Bronchial epithelial cell (primary cell): Measurements from ENCODE around the gene IGIP. TPM values are rescaled to one million over a fixed set of nuclear protein-coding genes. Genes with fewer than 3 reads are reported as not detected.

Experiments
- DNase-seq: peaks from one replicate; pipeline ENCODE4 v3.0.0-alpha.2; 2010; ENCODE audit warnings: low read depth
- FAIRE-seq: peaks from 2 replicates; lab custom pipeline; 2011; peaks lifted over from hg19 to GRCh38; lab: Jason Lieb, UNC
- H3K27me3 ChIP-seq: 2 replicates; pipeline ENCODE4 v1.5.1; 2011; ENCODE audit warnings: low read length; ENCODE audit not compliant: control insufficient read depth, insufficient read depth
- H3K36me3 ChIP-seq: 2 replicates; pipeline ENCODE4 v1.5.1; 2011; ENCODE audit warnings: low read length; ENCODE audit not compliant: control insufficient read depth, insufficient read depth
- H3K4me3 ChIP-seq: 2 replicates; pipeline ENCODE4 v1.5.1; 2011; ENCODE audit warnings: mild to moderate bottlenecking, low read depth, low read length, control low read depth
- CTCF ChIP-seq: IDR thresholded peaks from 2 replicates; pipeline ENCODE4 v1.5.1; 2011; ENCODE audit warnings: mild to moderate bottlenecking, moderate library complexity, low read length, control low read depth, inconsistent platforms; ENCODE audit not compliant: insufficient read depth, severe bottlenecking
- total RNA-seq: library from RNA; depleted of rRNA; stranded (reverse); fragments of >200 nt; gene quantifications from 2 replicates; pipeline ENCODE4 v1.2.1, GENCODE V29; 2014

The IGIP gene
- total RNA-seq, 1 donor from 2014 or later = 5.3 TPM

GRCh38 chr5:140172483-140172882 lies 46.7 kb downstream of the IGIP start:
- TF ChIP-seq CTCF = no peak
- DNase-seq (no peak), FAIRE-seq (no peak)
- Histone ChIP-seq H3K4me3 (no peak overlapping the region), H3K36me3 (no peaks in the 10 kb centered on the region), H3K27me3 (no peaks in the 10 kb centered on the region)

GRCh38 chr5:140174014-140174413 lies 48.3 kb downstream of the IGIP start:
- DNase-seq (no peak), FAIRE-seq (no peak)
- H3K4me3 ChIP-seq = no peak overlapping the region
- no peaks in the 10 kb centered on the region for H3K27me3 ChIP-seq
- no peak for TF ChIP-seq CTCF
- H3K36me3 ChIP-seq = no peaks in the 10 kb centered on the region

GRCh38 chr5:140174465-140175366 lies 49.0 kb downstream of the IGIP start, which contains the start of gene CYSTM1:
TSS of gene CYSTM1 (plus strand) at chr5:140175188. CDS start at chr5:140194466, 19,278 bp downstream.
- no peak for TF ChIP-seq CTCF
- FAIRE-seq (no peak), DNase-seq (peak; percentile 89)
- Histone ChIP-seq H3K36me3 (no peaks in the 10 kb centered on the region), H3K27me3 (no peaks in the 10 kb centered on the region), H3K4me3 (peak within 1 kb of the TSS; percentile 89)

- no peak for TF ChIP-seq CTCF
- Histone ChIP-seq H3K4me3 (peak overlapping the region; percentile 89), H3K36me3 (no peaks in the 10 kb centered on the region), H3K27me3 (no peaks in the 10 kb centered on the region)
- FAIRE-seq (no peak), DNase-seq (peak; percentile 30)
These were observed 49.8 kb downstream of the IGIP start for GRCh38 chr5:140175367-140176030.

- FAIRE-seq (no peak), DNase-seq (no peak)
- Histone ChIP-seq H3K27me3 (no peaks in the 10 kb centered on the region), H3K36me3 (no peaks in the 10 kb centered on the region), H3K4me3 (peak overlapping the region; percentile 89)
- TF ChIP-seq CTCF = no peak
These were observed 50.3 kb downstream of the IGIP start for GRCh38 chr5:140176031-140176387.
